ENCODE data around the gene ANO1. TPM values are rescaled to one million over a fixed set of nuclear protein-coding genes. Genes with fewer than 3 reads are reported as not detected.
"Not testable (repeated sequence)": the region's sequence is repeated elsewhere in the genome, so short reads cannot be mapped to it uniquely, and the experiment has no call there.

ANO1 gene
- polyA plus RNA-seq, 4 donors = 1.1 to 8.3 (median 2.9) TPM; not detected in 1

- Histone ChIP-seq H3K27ac (ENCODE audit: low read depth in 1 of 3, low read length in 2 of 3) (no peak overlapping the region), H3K36me3 (ENCODE audit: control insufficient read depth in 3 of 3, insufficient read depth in 2 of 3, low read depth in 1 of 3, low read length in 3 of 3) (no peaks in the 10 kb centered on the region), H3K4me3 (ENCODE audit: low read depth in 1 of 3, low read length in 3 of 3) (no peak overlapping the region), H3K4me1 (ENCODE audit: control insufficient read depth in 3 of 3, insufficient read depth in 2 of 3, low read depth in 1 of 3, low read length in 2 of 3) (no peaks in the 10 kb centered on the region), H3K27me3 (ENCODE audit: control insufficient read depth in 3 of 3, insufficient read depth in 3 of 3, low read length in 3 of 3) (no peaks in the 10 kb centered on the region), H3K9me3 (ENCODE audit: control insufficient read depth in 2 of 2, insufficient read depth in 1 of 2, low read depth in 1 of 2, low read length in 1 of 2) (no peaks in the 10 kb centered on the region)
- WGBS, 3 donors = 76 to 88% (median 84%) methylated on average over 7 of the region's 7 CpGs
- FAIRE-seq (no peak), DNase-seq (no peak)
Measured at GRCh38 chr11:70193411-70194292, 115.5 kb downstream of the ANO1 start.

- Histone ChIP-seq H3K27ac (ENCODE audit: low read depth in 1 of 3, low read length in 2 of 3) (no peak overlapping the region), H3K4me1 (ENCODE audit: control insufficient read depth in 3 of 3, insufficient read depth in 2 of 3, low read depth in 1 of 3, low read length in 2 of 3) (no peaks in the 10 kb centered on the region), H3K36me3 (ENCODE audit: control insufficient read depth in 3 of 3, insufficient read depth in 2 of 3, low read depth in 1 of 3, low read length in 3 of 3) (no peaks in the 10 kb centered on the region), H3K9me3 (ENCODE audit: control insufficient read depth in 2 of 2, insufficient read depth in 1 of 2, low read depth in 1 of 2, low read length in 1 of 2) (no peaks in the 10 kb centered on the region), H3K4me3 (ENCODE audit: low read depth in 1 of 3, low read length in 3 of 3) (no peak overlapping the region), H3K27me3 (ENCODE audit: control insufficient read depth in 3 of 3, insufficient read depth in 3 of 3, low read length in 3 of 3) (no peaks in the 10 kb centered on the region)
- 63 to 82% (median 65%) methylated on average over 3 of the region's 3 CpGs for WGBS, 3 donors
- FAIRE-seq (no peak), DNase-seq (no peak)
Measured at GRCh38 chr11:70194792-70195791, 117.0 kb downstream of the ANO1 start.

GRCh38 chr11:70200212-70200844, 122.2 kb downstream of the ANO1 start:
- no peak for FAIRE-seq
- Histone ChIP-seq H3K27ac (ENCODE audit: low read depth in 1 of 3, low read length in 2 of 3) (peak overlapping the region in 1 of 3 donors; percentile 46), H3K4me3 (ENCODE audit: low read depth in 1 of 3, low read length in 3 of 3) (no peak overlapping the region), H3K27me3 (ENCODE audit: control insufficient read depth in 3 of 3, insufficient read depth in 3 of 3, low read length in 3 of 3) (no peaks in the 10 kb centered on the region), H3K9me3 (ENCODE audit: control insufficient read depth in 2 of 2, insufficient read depth in 1 of 2, low read depth in 1 of 2, low read length in 1 of 2) (peaks cover 0 to 11% of the 10 kb centered on the region in 2 donors), H3K36me3 (ENCODE audit: control insufficient read depth in 3 of 3, insufficient read depth in 2 of 3, low read depth in 1 of 3, low read length in 3 of 3) (peaks cover 0 to 6% (median 0%) of the 10 kb centered on the region in 3 donors), H3K4me1 (ENCODE audit: control insufficient read depth in 3 of 3, insufficient read depth in 2 of 3, low read depth in 1 of 3, low read length in 2 of 3) (peaks cover 2 to 20% (median 3%) of the 10 kb centered on the region in 3 donors)
- WGBS, 3 donors = 58 to 68% (median 67%) methylated on average over 10 of the region's 10 CpGs
- DNase-seq = peak in 1 of 2 donors; percentile 44

- Histone ChIP-seq H3K36me3 (ENCODE audit: control insufficient read depth in 3 of 3, insufficient read depth in 2 of 3, low read depth in 1 of 3, low read length in 3 of 3) (peaks cover 0 to 13% (median 2%) of the 10 kb centered on the region in 3 donors), H3K4me1 (ENCODE audit: control insufficient read depth in 3 of 3, insufficient read depth in 2 of 3, low read depth in 1 of 3, low read length in 2 of 3) (peaks cover 2 to 20% (median 3%) of the 10 kb centered on the region in 3 donors), H3K9me3 (ENCODE audit: control insufficient read depth in 2 of 2, insufficient read depth in 1 of 2, low read depth in 1 of 2, low read length in 1 of 2) (peaks cover 0 to 11% of the 10 kb centered on the region in 2 donors)
- not testable (repeated sequence) for H3K27me3 ChIP-seq (ENCODE audit: control insufficient read depth in 3 of 3, insufficient read depth in 3 of 3, low read length in 3 of 3); DNase-seq; H3K4me3 ChIP-seq (ENCODE audit: low read depth in 1 of 3, low read length in 3 of 3); FAIRE-seq; H3K27ac ChIP-seq (ENCODE audit: low read depth in 1 of 3, low read length in 2 of 3)
- WGBS, 3 donors = 96 to 98% (median 96%) methylated on average over 3 of the region's 3 CpGs
Measured at GRCh38 chr11:70201047-70201446, 122.9 kb downstream of the ANO1 start.

GRCh38 chr11:70201882-70202861, 124.1 kb downstream of the ANO1 start:
- Histone ChIP-seq H3K9me3 (ENCODE audit: control insufficient read depth in 2 of 2, insufficient read depth in 1 of 2, low read depth in 1 of 2, low read length in 1 of 2) (peaks cover 0 to 11% of the 10 kb centered on the region in 2 donors), H3K27me3 (ENCODE audit: control insufficient read depth in 3 of 3, insufficient read depth in 3 of 3, low read length in 3 of 3) (no peaks in the 10 kb centered on the region), H3K27ac (ENCODE audit: low read depth in 1 of 3, low read length in 2 of 3) (peak overlapping the region in 1 of 3 donors; percentile 7), H3K4me1 (ENCODE audit: control insufficient read depth in 3 of 3, insufficient read depth in 2 of 3, low read depth in 1 of 3, low read length in 2 of 3) (peaks cover 2 to 20% (median 3%) of the 10 kb centered on the region in 3 donors), H3K36me3 (ENCODE audit: control insufficient read depth in 3 of 3, insufficient read depth in 2 of 3, low read depth in 1 of 3, low read length in 3 of 3) (peaks cover 6 to 23% (median 6%) of the 10 kb centered on the region in 3 donors), H3K4me3 (ENCODE audit: low read depth in 1 of 3, low read length in 3 of 3) (peak overlapping the region in 2 of 3 donors; percentile 74 to 81)
- DNase-seq (no peak), FAIRE-seq (no peak)
- 72 to 85% (median 79%) methylated on average over 29 of the region's 29 CpGs for WGBS, 3 donors

GRCh38 chr11:70202920-70203750, 125.0 kb downstream of the ANO1 start, which contains the start of gene FADD:
Gene FADD, plus strand, starts transcription at chr11:70203296. Its CDS starts 164 bp downstream, at chr11:70203460.
- FAIRE-seq = no peak

More at GRCh38 chr11:70202920-70203750, 125.0 kb downstream of the ANO1 start, which contains the start of gene FADD:
- Histone ChIP-seq H3K27ac (ENCODE audit: low read depth in 1 of 3, low read length in 2 of 3) (peak within 1 kb of the TSS; percentile 78 to 94 (median 91)), H3K4me3 (ENCODE audit: low read depth in 1 of 3, low read length in 3 of 3) (peak within 1 kb of the TSS; percentile 74 to 93 (median 81)), H3K27me3 (ENCODE audit: control insufficient read depth in 3 of 3, insufficient read depth in 3 of 3, low read length in 3 of 3) (no peaks in the 10 kb centered on the region), H3K36me3 (ENCODE audit: control insufficient read depth in 3 of 3, insufficient read depth in 2 of 3, low read depth in 1 of 3, low read length in 3 of 3) (peaks cover 6 to 30% (median 6%) of the 10 kb centered on the region in 3 donors), H3K4me1 (ENCODE audit: control insufficient read depth in 3 of 3, insufficient read depth in 2 of 3, low read depth in 1 of 3, low read length in 2 of 3) (peaks cover 5 to 20% (median 8%) of the 10 kb centered on the region in 3 donors), H3K9me3 (ENCODE audit: control insufficient read depth in 2 of 2, insufficient read depth in 1 of 2, low read depth in 1 of 2, low read length in 1 of 2) (peaks cover 0 to 11% of the 10 kb centered on the region in 2 donors)
- 0 to 1% (median 0%) methylated on average over 88 to 91 of the region's 91 CpGs for WGBS, 3 donors
- peak; percentile 96 to 97 for DNase-seq

Data from small intestine (tissue), 7 donors.